HG03064 (cell line): ENCODE data around the gene DSCAM.
"Not testable (repeated sequence)": the region's sequence is repeated elsewhere in the genome, so short reads cannot be mapped to it uniquely, and the experiment has no call there.

ENCODE experiments used
- ATAC-seq: cut with Tn5 transposase; IDR thresholded peaks from one replicate; pipeline ENCODE4 v1.9.1; 2021; ENCODE audit warnings: low read depth; ENCODE audit not compliant: unreplicated experiment

Gene DSCAM, protein sequence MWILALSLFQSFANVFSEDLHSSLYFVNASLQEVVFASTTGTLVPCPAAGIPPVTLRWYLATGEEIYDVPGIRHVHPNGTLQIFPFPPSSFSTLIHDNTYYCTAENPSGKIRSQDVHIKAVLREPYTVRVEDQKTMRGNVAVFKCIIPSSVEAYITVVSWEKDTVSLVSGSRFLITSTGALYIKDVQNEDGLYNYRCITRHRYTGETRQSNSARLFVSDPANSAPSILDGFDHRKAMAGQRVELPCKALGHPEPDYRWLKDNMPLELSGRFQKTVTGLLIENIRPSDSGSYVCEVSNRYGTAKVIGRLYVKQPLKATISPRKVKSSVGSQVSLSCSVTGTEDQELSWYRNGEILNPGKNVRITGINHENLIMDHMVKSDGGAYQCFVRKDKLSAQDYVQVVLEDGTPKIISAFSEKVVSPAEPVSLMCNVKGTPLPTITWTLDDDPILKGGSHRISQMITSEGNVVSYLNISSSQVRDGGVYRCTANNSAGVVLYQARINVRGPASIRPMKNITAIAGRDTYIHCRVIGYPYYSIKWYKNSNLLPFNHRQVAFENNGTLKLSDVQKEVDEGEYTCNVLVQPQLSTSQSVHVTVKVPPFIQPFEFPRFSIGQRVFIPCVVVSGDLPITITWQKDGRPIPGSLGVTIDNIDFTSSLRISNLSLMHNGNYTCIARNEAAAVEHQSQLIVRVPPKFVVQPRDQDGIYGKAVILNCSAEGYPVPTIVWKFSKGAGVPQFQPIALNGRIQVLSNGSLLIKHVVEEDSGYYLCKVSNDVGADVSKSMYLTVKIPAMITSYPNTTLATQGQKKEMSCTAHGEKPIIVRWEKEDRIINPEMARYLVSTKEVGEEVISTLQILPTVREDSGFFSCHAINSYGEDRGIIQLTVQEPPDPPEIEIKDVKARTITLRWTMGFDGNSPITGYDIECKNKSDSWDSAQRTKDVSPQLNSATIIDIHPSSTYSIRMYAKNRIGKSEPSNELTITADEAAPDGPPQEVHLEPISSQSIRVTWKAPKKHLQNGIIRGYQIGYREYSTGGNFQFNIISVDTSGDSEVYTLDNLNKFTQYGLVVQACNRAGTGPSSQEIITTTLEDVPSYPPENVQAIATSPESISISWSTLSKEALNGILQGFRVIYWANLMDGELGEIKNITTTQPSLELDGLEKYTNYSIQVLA (N-terminal part only)

DNA sequence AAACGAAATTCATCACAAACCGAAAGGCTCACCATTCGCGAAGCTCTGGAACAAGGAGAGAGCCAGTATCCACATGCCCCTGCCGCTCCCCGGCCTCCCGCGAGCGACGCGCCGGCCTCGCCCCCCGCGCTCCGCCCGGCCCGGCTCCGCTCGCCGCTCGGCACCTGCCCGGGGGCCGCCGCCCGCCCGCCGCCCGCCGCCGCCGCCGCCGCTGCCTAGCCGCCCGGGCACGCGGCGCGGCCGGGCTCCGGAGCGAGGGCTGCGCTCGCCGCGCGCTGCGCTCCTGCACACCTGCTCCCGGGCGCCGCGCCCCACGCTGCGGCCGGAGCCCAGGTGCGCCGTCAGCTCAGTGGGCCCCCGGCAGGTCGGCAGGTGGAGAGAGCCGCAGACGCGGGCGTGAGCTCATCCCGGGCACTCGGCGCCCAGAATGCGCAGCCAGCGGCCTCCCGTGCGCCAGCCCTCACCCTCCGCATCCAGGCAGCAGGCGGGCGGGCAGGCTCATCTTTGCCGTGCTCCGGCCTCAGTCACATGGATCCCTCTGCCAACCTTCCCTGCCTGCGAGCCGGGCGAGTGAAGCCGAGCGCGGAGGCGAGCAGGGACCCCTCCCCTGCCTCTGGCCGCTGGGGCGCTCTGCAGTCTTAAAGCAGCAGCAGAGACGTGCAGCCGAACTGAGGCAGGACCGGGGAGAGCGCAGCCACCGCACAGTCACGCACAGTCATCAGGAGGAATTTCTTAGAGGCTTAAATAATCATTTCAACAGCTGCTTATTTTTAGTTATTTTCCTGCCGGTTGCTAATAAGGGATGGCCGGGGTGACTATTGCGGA is at the start of gene DSCAM:
TSS of gene DSCAM (minus strand) at position 572 of the 825 bp plus-strand sequence. CDS start at position 75, 497 bp downstream.
- no peak for ATAC-seq

DNA sequence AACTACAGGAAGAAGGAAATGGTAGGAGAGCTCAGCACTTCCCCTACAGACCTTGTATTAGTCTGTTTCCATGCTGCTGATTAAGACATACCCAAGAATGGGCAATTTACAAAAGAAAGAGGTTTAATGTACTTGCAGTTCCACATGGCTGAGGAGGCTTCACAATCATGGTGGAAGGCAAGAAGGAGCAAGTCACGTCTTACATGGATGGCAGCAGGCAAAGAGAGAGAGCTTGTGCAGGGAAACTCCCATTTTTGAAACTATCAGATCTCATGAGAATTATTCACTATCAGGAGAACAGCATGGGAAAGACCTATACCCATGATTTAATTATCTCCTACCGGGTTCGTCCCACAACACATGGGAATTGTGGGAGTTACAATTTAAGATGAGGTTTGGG is 48.7 kb upstream of the DSCAM start:
- not testable (repeated sequence) for ATAC-seq

DNA sequence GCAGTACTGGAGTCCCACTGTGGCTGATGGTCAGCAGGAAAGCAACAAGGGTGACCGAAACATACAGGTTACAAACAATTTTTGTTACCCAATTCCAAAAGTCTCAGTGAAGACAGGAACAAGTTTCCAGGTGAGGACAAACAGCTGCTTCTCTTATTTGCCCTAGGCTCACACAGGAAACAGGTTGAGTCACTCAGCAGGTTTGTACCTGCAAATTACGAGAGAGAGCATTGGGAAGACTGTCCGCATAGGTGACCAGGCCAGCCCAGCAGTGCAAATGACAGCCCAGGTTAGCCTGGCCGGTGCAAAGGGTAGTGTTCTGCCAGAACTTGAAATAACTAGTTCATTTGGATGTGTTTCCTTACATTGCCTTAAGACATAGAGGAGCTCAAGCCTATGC is 40.0 kb upstream of the DSCAM start:
- ATAC-seq, result no peak

DNA sequence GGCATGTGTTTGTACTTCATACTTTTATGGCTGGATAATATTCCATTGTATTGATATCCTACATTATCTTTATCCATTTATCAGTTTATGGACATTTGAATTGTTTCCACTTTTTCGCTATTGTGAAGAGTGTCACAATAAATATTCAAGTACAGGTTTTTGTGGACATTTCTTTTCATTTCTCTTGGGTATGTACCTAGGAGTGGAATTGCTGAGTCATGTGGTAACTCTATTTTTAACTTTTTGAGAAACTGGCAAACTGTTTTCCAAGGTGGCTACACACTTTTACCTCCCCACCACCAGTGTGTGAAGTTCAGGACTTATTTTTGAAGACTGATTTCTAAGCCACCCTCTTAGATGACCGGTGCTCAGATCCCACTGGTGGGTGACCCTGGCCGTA is 39.0 kb upstream of the DSCAM start:
- ATAC-seq, result no peak

DNA sequence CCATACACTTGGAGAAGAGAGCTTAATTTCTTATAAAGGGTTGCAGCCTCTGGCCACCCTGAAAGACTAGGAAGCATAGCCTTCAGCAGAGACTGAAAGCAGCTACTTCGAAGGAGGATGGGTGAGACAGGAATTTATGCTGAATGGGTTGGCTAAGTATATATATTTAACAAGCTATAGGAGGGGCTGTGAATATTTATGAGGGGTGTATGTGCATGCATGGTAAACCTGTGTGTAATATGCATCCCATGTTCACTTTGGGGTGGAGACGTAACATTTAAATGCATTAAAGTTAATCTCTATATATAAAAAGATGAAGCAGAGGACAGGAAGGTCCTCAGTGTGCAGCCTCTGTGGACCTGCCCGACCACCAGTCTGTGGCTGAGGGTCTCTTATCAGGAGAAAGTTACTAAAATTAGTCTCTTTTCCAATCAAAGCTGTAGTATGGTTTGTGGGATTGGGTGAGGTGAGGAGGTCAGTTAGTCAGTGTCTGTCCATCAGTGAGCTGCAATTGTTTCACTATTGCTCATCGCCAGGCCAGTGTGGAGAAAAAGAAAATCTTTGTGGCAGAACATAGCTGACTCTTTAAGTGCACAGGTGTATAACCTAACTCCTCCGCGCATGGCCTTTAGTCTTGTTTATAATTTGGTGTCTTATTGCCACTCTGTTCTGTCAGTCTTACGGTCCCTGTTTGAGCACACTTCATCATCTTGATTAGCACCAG is 35.4 kb upstream of the DSCAM start:
- no peak for ATAC-seq

DNA sequence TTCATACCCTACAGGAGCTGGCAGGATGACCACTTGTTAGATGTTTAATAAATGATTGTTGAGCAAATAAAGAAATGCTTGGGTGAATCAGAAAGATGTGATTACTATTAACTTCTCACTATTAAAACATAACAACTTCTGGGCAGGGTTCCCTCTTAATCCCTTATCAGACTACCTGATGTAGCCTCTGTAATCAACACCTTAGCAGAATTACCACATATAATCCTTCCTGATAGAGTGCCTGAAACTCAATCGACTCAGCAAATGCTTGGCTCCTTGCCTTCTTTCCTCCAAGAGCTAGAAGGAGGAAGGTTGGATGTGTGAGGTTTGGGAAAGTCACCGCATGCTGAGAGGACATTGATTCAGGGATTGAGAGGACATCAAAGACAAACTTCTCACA is 34.8 kb upstream of the DSCAM start:
- ATAC-seq, result no peak

DNA sequence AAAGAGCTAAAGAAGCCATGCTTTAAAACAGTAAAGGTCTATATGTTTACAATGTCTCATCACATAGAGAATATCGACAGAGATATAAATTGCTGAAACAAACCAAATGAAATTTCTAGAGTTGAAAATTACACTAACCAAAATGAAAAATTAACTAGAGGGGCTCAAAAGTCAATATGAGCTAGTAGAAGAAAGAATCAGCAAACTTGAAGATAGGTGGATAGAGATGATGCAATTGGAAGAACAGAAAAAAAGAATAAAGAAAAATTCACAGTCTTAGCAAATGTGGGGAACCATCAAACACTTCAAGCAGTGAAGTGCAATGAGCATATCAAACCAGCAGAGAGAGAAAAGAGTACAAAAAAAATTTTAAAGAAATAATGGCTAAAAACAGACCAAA is 24.1 kb upstream of the DSCAM start:
- no peak for ATAC-seq

DNA sequence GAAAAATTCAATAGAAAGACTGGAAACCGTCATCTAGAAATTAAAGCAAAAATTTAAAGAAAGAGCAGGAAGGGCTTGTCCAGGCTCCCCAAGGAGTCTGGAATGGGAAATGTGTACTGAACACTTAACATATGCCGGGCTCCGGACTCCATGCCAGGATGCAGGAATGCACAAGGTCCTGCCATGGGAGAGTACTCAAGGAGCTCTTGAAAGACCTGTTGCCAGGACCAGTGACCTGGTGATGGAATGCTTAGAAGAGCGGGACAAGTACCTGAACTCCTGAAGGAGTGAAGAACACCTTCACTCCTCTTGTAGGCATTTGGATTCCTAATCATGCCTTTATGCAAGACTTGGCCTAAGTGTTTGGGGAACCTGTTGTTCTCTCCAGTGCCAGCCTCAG is 16.9 kb upstream of the DSCAM start:
- ATAC-seq, result no peak

DNA sequence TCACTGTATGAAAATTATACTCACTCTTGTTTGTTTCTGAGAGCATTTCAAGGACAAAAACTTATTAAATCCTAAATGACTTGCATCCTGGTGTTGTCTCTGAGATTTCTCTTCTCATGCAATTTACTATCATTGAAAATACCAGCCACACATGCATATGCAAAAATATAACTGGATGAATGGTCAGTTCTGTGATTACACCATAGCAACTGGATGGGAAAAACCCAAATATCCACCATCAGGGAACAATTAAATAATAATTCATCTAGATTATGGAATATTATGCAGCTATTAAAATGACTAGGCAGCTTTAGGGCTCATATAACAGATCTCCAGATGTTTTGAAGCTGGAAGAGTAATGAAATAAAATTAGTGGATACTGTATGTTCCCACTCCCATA is 11.6 kb upstream of the DSCAM start:
- no peak for ATAC-seq

DNA sequence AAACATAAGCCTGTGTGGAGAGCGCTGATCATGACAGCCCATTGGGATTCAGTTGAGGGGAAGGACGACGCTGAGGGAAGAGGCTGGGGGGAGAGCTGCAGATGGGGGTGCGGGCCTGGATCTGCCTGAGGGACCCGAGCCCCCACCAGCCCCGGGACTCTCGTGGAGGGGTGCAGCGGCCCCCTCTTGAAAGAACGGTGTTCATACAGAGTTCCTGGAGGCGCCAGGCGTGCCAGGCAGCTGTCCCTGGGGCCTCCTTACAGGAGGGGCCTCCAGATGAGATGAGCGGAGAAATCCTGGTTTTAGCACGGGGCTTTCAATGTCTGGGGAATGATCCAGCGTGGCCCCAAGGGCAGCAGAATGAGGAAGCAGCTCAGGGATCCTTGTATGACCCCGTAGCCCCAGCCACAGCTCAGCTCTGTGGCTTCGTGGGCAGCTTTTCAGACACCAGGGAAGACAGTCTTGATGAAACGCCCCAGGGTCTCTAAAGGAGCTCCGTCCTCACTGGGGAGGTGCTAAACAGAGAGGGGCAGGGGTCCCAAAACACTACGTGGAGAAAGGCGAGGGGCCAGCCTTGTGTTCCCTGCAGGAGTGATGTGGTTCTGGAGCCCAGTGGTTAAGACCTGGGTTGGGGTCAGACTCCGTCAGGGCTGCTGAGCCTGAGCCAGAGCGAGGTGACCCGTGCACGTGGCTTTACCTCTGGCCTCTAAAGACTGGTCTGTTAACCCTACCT is 7.2 kb upstream of the DSCAM start:
- no peak for ATAC-seq

DNA sequence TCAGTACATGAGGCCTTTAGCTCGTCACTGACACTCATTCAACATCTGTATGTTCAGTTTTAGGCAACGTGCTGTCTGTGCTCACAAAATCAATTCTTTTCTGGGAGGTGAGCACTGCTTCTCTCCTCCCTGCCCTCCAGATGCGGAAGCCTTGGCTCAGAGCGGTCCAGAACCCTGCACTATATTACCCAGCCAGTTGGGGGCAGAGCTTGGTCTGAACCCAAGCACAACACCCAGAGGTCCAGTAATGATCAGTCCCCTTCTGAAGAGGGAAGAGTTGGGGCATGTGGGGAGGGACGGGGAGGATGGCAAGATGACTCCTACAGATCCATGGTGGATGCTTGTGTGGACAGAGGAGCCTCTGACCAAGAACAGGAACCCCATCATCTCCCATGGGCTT is 5.6 kb upstream of the DSCAM start:
- ATAC-seq, result no peak

DNA sequence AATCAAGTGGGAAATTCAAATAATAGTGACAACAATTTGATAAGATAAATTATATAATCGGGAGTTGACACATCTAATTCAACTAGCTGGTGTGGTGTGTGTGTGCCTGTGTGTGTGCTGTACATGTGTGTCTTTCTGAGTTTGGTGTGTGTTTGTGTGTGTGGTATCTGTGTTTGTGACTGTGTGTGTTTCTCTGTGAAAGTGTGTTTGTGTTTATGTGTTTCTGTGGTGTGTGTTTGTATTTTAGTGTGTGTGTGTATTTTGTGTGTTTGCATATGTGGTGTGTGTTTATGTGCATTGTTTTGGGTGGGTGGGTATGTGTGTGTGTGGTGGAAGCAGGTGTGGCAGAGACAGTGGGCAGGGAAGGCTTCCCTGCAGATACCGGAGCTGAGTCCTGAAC is 4.8 kb upstream of the DSCAM start:
- no peak for ATAC-seq

DNA sequence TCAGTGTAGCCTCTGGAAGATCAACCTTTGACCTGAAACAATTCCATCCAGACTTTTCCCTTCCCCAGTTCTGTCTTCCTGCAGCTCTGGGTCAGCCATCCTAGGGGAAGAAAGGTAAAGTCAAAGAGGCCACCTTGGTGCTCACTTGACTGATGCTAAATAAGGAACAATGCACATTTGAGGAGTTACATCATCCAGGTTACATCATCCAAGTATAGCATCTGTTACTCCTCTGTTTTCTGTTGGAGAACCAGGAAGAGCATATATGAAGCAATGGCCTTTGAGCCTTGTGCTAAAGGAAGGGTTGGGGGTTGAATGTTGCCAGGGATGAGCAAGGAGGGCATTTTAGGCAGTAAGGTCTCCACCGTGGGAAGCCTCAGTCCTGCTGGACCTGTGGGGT is 3.1 kb upstream of the DSCAM start:
- ATAC-seq, result no peak

DNA sequence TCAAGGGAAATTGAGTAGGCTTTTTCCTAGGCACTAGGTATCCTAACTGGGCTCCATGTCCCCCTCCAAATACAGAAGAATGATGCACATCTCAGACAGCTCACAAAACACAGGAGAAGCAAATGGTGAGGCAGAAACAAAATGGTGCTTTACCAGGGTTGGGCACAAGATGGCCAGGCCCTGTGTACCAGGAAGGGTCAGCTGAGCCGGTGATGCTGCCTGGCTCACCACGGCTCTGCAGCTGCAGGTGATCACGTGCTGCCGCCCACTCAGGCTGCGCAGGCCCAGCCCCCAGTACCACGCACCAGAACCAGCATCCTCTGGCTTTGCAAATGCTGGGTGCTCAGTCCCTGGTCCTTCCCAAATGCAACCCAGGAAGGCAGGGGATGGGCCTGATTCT is 993 bp upstream of the DSCAM start:
- no peak for ATAC-seq

DNA sequence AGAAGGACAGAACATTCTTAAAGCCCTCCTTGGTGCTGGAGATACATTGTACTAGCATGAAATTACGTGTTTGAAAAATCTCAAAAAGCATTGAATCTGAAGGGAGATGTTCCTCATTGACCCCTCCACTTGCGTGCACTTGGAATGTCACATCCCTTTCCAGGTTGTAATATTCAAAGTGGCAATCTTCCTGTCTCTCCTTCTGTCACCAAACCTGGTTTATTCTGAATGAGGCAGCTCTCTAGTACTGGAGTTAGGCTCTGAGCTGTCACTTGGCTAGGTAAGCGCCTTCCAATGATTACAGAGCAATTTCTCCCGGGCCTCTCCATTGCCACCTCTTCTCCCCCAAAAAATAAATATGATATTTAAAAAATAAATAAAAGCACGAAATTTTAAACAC is 855 bp downstream of the DSCAM start:
- no peak for ATAC-seq

DNA sequence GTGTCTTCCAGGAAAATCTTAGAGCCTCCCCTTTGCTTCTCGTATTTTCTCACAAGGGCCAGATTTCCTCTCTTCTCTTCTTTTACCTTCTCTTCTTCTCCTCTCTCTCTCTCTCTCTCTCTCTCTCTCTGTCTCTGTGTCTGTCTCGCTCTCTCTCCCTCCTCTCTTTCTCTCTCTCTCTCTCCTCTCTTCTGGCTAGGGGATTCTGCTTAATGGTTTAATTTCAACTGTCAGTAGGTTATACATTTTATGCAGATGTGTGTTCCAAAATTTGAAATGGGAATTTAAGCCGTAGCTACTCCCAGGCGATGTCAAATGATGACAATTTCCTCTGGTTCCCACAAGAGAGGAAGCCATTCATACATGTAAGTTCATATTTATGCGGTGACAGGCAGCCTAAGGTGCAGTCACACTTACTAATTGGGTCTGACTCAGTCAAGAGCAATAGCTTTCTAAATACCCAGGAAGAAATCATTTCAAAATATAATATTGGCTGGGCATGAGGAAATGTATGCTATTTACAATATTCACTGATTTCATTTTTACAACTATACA is 1.4 kb downstream of the DSCAM start:
- no peak for ATAC-seq

DNA sequence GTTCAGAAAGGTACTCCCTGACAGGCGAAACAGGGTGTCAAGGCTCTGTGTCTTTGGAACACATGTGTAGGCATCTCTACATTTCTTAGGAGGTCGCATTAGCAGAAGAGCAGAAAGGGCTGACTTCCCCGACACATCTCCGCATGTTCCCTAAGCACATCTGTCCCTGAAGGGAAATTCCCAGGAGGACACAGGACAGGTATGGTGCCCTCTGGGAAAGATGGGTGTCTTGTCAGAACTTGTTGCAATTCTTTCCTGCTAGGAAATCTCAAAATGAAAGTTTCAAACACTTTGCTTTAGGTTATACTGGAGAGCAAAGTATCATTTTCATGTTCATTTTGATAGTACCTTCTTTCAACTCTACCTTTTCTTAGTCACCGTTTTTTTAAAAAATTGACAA is 2.0 kb downstream of the DSCAM start:
- no peak for ATAC-seq

DNA sequence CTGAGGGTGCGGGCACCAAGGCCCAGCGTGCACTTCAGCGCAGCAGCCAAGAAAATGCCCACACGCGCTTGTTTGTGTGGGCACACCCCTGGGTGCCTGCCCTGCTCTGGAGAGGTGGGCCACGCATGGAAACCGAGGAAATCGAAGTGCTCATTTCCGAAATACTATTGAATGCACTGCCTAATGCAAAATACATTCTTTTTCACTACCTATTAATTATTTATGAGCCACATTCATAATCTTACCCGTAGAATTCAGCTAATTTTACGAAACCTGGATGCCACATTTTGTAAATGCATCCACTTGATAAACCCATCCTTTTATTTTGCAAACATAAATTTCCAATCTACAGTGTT is 4.8 kb downstream of the DSCAM start:
- no peak for ATAC-seq
